ENCODE data around the gene MAPKBP1. TPM values are rescaled to one million over a fixed set of nuclear protein-coding genes. Genes with fewer than 3 reads are reported as not detected.

MAPKBP1 gene
- polyA plus RNA-seq, 1 donor from 2014 or later, result 30.3 TPM

Small RNA genes lying within 50 kb of the gene (small RNA-seq; reads per million reads assigned to genes)
- 0 to 1.3 (median 0.07) reads per million in 3 experiments for gene JMJD7-PLA2G4B
- gene MIR4310, result 0 reads per million in 3 experiments
- gene RNA5SP393, result 0 reads per million in 3 experiments

Other genes starting within 250 kb of the MAPKBP1 start
- gene RPAP1, start 230.2 kb upstream of the MAPKBP1 start, polyA plus RNA-seq, result 9.4 and 10.4 TPM in 2 replicates
- gene TYRO3, start 215.3 kb upstream of the MAPKBP1 start, polyA plus RNA-seq, result 11.6 and 12.1 TPM in 2 replicates
- 10.6 and 13.2 TPM in 2 replicates for gene MGA, start 114.1 kb upstream of the MAPKBP1 start, polyA plus RNA-seq
- 14.0 and 19.8 TPM in 2 replicates for gene JMJD7, start 53.6 kb downstream of the MAPKBP1 start, polyA plus RNA-seq
- gene PLA2G4B, start 64.4 kb downstream of the MAPKBP1 start, polyA plus RNA-seq, result 11.3 and 26.2 TPM in 2 replicates
- gene SPTBN5, start 119.6 kb downstream of the MAPKBP1 start, polyA plus RNA-seq, result 0.01 and 0.04 TPM in 2 replicates
- 0.09 and 0.34 TPM in 2 replicates for gene EHD4, start 198.1 kb downstream of the MAPKBP1 start, polyA plus RNA-seq
- gene PLA2G4E, start 246.6 kb downstream of the MAPKBP1 start, polyA plus RNA-seq, result not detected in 2 replicates

Measured in neural cell (in vitro differentiated cells).